Kidney (tissue), 14 donors: Measurements from ENCODE around the gene CPED1. TPM values are rescaled to one million over a fixed set of nuclear protein-coding genes. Genes with fewer than 3 reads are reported as not detected.

Experiments used
- DNase-seq, 5 donors: peaks; one replicate each; pipeline ENCODE4 v3.0.0-alpha.2; 2013 to 2020
- FAIRE-seq: peaks from 2 replicates; lab custom pipeline; 2012; peaks lifted over from hg19 to GRCh38; lab: Jason Lieb, UNC
- H3K27ac ChIP-seq, 2 donors: one replicate each; pipeline ENCODE4 v1.7.0; 2013; ENCODE audit warnings: low read depth in 2 of 2, low read length in 2 of 2, inconsistent platforms in 1 of 2
- H3K27me3 ChIP-seq: one replicate; pipeline ENCODE4 v1.7.1; 2013; ENCODE audit warnings: low read length, inconsistent platforms; ENCODE audit not compliant: control insufficient read depth, insufficient read depth
- H3K36me3 ChIP-seq, 3 donors: one replicate each; pipeline versions ENCODE4 v1.7.0 to v1.7.1; 2013; ENCODE audit warnings: low read length in 3 of 3, control low read depth in 1 of 3, inconsistent platforms in 1 of 3; ENCODE audit not compliant: insufficient read depth in 3 of 3, control insufficient read depth in 2 of 3
- H3K4me1 ChIP-seq, 3 donors: one replicate each; pipeline versions ENCODE4 v1.7.0 to v1.7.1; 2013; ENCODE audit warnings: low read length in 3 of 3, inconsistent platforms in 1 of 3, low read depth in 1 of 3; ENCODE audit not compliant: control insufficient read depth in 2 of 3, insufficient read depth in 2 of 3
- H3K4me3 ChIP-seq, 3 donors: one replicate each; pipeline versions ENCODE4 v1.7.0 to v1.8.1; 2013; ENCODE audit warnings: low read length in 3 of 3, control low read depth in 1 of 3, inconsistent platforms in 1 of 3
- H3K9ac ChIP-seq, 3 donors: one replicate each; pipeline versions ENCODE4 v1.7.0 to v1.7.1; 2013; ENCODE audit warnings: low read length in 3 of 3, control low read depth in 1 of 3, inconsistent platforms in 1 of 3
- H3K9me3 ChIP-seq, 3 donors: one replicate each; pipeline versions ENCODE4 v1.7.0 to v1.7.1; 2013; ENCODE audit warnings: low read length in 3 of 3, control low read depth in 1 of 3, inconsistent platforms in 1 of 3; ENCODE audit not compliant: control insufficient read depth in 2 of 3, insufficient read depth in 1 of 3
- CTCF ChIP-seq: IDR thresholded peaks from 3 replicates; pipeline ENCODE4 v1.5.1; 2012; ENCODE audit warnings: mild to moderate bottlenecking, moderate library complexity, borderline replicate concordance; ENCODE audit not compliant: insufficient read depth; ENCODE audit errors: extremely low read depth
- intact Hi-C: fragments of 100-400 bp; cut with DNase I; formaldehyde crosslinking; loops from one replicate; pipeline ENCODE4 v1.11.1; 2022
- polyA plus RNA-seq: library from polyadenylated mRNA; stranded (reverse); fragments of 350-450 nt; fragmentation: Illumina TruSeq; extraction: RNeasy Lipid Tissue Mini Kit (QIAGEN cat#74804); gene quantifications from one replicate; pipeline ENCODE4 v1.2.3, GENCODE V29; 2014; ENCODE audit warnings: low read depth, low replicate concordance; ENCODE audit not compliant: insufficient read depth
- total RNA-seq: library from RNA; stranded (reverse); fragmentation: NEBNext Ultra II Directional; extraction: Animal tissue kit (Norgen Biotek cat#: 25700); gene quantifications from one replicate; pipeline ENCODE4 v1.2.1, GENCODE V29; 2021
- donor health status: control.
- donor health status: control.
- donor health status: control.
- donor health status: control.
- donor health status: control.
- donor health status: DM: yes; HTN: yes; CAD: no.
- donor health status: Normal renal cell carcinoma (clear cell type).

CPED1 gene
- total and polyA plus RNA-seq, 2 donors from 2014 or later = 2.9 to 16.9 TPM

- no peak overlapping the region for H3K27ac ChIP-seq
- H3K9me3 ChIP-seq = no peaks in the 10 kb centered on the region
- H3K4me1 ChIP-seq = peaks cover 0 to 4% (median 3%) of the 10 kb centered on the region in 3 donors
- no peaks in the 10 kb centered on the region for H3K27me3 ChIP-seq
- no peak for TF ChIP-seq CTCF
- DNase-seq (no peak), FAIRE-seq (no peak)
- no peak overlapping the region for H3K4me3 ChIP-seq
- no peak overlapping the region for H3K9ac ChIP-seq
- intact Hi-C loops = loop anchor here (5.0 kb wide), 1 partner anchor 89 kb away; no protein-coding TSS in a partner anchor
- no peaks in the 10 kb centered on the region for H3K36me3 ChIP-seq
Measured at GRCh38 chr7:120993553-120994191, 5.2 kb downstream of the CPED1 start.

- no peak overlapping the region for H3K9ac ChIP-seq
- no peak overlapping the region for H3K27ac ChIP-seq
- no peaks in the 10 kb centered on the region for H3K9me3 ChIP-seq
- no peak for TF ChIP-seq CTCF
- H3K36me3 ChIP-seq = no peaks in the 10 kb centered on the region
- no peak for FAIRE-seq
- no peaks in the 10 kb centered on the region for H3K27me3 ChIP-seq
- intact Hi-C loops = loop anchor here (5.0 kb wide), 1 partner anchor 88 kb away; no protein-coding TSS in a partner anchor
- H3K4me1 ChIP-seq = peaks cover 0 to 4% (median 3%) of the 10 kb centered on the region in 3 donors
- no peak for DNase-seq
- no peak overlapping the region for H3K4me3 ChIP-seq
Measured at GRCh38 chr7:120994512-120995410, 6.2 kb downstream of the CPED1 start.

GRCh38 chr7:120995654-120996053 lies 7.1 kb downstream of the CPED1 start:
- Histone ChIP-seq H3K36me3 (no peaks in the 10 kb centered on the region), H3K9ac (no peak overlapping the region), H3K27ac (no peak overlapping the region), H3K27me3 (no peaks in the 10 kb centered on the region), H3K4me1 (peaks cover 0 to 4% (median 3%) of the 10 kb centered on the region in 3 donors), H3K4me3 (no peak overlapping the region), H3K9me3 (no peaks in the 10 kb centered on the region)
- FAIRE-seq (no peak), DNase-seq (no peak)
- TF ChIP-seq CTCF = no peak
- intact Hi-C loops = no loop called here
